DMS153 treated with DMSO at 0.1 percent for 48 hours (cell line): ENCODE results near the gene CBLB.

Source experiments
- DNase-seq: peaks from one replicate; lab custom pipeline; 2025; ENCODE audit not compliant: unreplicated experiment; lab: John Stamatoyannopoulos, UW

The CBLB gene

DNA sequence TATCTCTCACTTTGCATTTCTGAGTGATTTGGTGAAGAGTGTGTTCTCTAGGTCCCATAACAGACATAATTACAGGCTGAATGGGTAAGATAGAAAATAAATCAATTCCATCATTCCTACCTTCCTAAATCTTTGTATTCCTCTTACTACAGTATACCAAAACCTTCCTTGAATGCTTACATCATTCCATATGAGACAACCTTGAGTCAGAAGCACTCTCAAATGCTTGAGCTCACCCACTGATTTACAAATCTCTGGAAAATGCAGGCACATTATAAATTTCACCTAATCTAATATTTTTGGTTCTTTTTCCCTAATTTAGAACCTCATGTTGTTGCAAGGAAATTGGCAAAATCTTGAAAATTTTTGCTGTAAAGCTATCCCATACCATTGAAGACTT lies 239.1 kb downstream of the CBLB start:
- DNase-seq, result no peak

DNA sequence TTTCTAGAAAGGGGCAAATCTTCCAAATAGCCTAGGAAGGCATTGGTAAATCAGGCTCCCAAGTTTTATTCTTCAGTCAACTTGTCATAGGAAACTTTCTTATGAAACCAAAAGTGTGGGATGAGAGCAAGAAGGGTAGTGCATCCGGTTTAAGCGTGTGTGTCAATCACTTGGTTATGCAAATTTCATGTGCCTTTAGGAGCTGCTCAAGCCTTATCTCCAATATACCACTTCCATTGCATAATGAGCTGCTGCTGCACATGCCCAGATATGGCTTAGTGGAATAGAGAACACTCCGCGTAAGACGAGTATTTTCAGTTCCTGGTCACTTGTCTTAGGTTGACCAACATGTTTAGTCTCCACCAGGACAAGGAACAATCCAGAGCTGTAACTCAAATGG lies 242.1 kb downstream of the CBLB start:
- no peak for DNase-seq

DNA sequence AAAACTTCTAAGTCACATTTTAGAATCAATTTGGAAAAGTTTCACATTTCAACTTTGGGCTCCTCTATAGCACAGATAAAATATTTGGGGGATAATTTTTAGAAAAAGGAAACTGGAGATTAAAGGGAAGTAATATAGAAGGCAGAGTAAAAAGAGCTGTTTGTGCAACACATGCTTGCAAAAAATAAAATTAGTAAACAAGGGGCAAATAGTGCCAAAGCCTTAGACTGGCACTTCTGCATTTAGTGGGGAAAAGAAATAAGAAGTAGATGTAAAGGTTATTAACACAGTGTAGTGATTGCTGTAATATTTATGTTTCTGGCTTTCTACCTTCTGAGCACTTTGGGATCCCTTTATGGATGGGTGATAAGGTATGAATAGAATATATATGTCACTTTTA lies 246.6 kb downstream of the CBLB start:
- no peak for DNase-seq

DNA sequence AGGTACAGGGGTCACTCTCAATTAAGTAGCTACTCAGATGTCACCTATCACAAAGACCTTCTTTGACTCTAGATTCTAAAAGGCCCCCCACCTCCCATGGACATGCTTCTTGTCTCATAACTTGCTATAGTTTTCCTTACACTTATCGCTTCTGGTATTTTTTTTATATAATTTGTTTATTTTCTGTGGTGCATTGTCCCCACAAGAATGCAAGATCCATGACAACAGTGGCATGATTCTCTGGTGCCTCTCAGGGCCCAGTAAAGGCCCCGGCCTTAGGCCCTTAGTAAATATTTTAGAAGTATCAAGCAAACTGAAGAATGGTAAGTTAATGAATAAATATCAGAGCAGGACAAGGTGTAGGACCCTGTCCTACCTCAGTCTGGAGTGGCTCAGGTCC lies 248.6 kb downstream of the CBLB start:
- DNase-seq, result no peak

DNA sequence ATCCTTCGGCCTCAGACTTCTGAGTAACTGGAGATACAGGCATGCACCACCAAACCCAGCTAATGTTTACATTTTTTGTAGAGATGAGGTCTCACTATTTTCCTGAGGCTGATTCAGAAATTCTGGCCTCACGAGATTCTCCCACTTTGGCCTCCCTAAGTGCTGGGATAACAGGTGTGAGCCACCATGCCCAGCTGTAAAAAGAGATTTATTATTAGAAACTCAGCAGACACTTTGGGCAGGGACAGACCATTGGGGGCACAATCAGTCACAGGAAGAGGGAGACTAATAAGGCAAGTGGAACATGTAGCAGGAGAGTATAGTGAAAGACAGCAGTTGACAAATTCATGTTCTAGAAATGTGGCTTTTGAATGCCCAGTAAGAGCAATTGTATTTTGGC lies 249.2 kb downstream of the CBLB start:
- no peak for DNase-seq

DNA sequence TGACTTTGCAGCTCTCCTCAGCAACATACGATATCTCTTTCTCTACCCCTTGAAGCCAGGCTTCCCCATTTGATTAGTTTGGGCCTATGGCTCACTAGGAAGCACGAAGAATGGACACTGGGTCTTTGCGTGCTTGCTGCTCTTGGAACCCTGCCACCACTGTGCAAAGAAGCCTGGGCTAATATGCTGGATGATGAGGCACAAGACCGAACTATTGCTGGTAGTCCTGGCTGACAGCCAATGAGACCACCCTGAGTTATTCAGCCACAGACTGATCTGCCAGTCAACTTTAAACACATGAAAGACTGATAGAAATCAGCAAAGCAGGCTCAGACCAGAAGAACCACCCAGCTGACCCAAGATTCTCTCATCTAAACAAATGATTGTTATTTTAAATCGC lies 250.3 kb downstream of the CBLB start:
- no peak for DNase-seq

DNA sequence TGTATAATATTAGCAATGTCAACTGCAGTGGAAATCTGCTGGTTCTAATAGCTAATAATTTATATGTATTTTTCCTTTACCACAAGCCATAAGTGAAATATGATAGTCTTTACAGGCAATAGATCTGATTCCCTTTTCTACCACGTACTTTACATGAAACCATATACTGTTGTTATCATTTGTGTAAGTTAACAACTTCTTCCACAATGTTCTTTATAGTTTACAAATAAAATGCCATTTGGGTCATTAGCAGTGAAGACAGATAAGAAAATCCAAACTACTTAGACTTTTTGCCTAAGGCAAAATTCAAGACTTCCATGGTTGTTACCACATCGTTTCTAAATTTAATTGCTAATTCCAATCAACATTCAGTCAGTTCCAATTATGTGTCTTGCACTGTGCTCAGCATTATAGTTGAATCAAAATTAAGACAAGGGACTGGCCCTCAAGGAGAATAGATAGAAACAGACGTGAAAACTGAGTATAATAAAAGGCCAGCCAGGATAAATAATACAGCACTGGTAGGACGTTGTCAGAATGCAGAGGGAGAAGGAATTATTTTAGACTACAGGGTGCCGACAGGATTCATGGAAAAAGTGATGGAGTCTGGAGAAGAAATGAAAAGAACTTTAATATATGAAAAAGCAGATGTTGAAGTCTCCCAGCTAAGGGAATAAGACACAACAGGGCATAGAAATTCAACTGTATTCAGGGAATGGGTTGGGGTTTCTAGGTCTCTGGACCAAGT lies 252.3 kb downstream of the CBLB start:
- no peak for DNase-seq

DNA sequence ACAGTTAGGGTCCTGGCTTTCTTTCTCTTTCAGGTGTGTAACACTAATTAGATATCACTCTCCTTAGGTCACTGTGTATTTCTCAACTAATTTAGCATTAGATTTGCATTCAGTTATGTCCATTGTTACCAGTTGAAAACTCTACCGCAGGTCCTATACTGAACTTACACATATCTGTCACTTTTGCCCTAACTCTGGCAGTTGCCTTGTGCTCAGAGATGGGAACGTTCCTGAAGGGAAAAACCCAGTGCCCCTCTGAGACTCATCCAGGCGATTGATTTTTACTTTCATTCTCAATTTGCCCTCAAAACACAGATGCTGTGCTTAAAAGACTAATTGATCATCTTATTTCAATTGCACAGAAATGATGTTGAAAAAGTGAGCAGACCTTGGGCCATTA lies 253.0 kb downstream of the CBLB start:
- DNase-seq, result no peak

DNA sequence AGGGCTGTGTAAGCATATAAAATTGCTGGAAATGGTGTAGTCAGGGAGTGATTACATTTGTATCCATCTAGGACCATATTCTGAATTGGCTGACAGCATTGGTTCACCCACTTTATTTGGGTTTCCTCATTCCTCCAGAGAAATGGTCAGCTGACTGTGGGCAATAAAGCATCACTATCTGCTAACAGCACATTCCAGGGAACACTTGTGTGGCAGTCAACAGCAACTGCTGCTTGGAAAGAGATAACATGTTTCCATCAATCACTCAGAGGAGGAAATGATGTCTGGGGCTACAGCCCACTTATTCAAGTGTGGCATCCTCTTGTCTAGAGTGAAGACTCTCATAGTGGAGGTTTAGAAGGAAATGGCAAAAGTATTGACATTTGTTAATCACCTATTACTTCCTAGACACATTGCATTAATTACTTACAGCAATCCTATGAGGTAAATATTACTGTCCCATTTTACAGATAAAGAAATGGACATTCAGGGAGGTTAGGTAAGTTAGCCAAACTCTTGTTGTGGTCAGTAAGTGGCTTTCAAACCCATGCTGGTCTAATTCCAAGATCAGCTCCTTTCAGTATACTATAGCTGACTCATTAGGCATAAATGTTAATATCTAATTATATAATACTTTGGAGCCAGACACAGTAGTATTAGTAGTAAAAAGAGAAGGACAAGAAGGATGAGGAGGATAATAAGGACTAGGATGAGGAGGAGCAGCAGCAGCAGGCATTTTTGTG lies 254.4 kb downstream of the CBLB start:
- no peak for DNase-seq

DNA sequence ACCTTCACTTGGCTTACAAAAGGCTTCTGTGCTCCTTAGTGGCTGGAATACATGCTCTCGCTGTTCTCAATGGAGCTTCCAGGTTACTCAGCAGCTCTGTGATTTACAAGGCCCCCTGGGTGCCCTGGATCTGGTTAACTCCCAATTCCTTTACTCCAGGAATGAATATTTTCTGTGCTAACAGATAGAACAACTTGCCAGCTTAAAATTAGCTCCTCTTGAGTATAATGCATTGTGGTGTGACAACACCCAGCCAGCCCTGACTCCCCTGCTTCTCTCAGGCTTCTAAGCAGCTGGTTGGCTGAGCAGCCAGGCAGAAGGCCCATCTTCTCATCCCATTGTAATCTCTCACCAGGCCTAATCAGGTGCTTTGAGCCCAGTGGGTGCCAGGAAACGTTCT lies 255.7 kb downstream of the CBLB start:
- no peak for DNase-seq

DNA sequence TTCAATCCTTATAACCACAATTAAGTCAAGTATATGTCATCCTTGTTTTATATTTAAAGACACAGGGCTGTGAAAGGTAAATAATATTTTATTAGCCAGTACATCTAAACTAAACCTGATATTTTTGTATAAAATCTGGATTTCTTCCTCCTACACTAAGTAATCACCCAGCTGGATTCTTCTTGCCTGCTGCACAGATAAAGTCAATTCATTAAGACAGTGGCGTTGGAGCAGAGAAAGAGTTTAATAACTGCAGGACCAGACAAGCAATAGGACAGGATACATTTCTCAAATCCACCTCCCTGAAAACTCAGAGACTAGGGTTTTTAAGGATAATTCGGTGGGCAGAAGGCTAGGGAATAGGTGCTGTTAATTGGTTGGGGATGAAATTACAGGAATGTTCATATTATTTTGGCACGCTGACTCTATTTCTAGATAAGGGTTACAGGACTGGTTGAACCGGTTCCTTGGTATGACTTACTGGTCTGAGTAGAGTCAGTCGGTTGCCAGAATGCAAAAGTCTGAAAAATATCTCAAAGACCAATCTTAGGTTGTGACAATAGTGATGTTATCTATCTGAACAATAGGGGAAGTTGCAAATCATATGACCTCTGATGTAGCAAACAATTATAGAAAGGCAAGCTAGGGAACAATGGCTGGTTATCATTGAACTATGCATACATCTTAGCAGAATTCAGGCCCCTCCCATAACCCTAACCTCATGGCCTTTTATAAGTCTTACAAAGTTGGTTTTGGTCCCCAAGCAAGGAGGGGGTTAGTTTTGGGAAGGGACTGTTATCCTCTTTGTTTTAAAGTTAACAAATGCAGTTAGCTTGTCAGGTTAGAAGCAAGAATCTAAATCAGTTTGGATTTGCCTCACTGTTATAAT lies 257.3 kb downstream of the CBLB start:
- no peak for DNase-seq

DNA sequence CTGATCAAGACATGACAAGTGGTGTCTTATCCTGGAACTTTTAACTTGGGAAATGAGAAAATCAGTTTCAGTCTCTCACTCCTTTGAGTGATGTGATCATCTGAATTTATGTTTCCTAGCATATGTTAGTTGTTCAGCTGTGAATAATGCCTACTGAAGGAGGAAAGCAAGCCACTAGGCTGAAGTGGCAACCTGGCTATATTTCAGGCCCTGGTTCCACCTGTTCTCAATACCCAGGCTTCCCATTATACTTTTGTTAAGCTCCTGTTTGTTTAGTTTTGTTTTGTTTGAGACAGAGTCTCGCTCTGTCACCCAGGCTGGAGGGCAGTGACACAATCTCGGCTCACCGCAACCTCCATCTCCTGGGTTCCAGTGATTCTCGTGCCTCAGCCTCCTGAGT lies 258.3 kb downstream of the CBLB start:
- no peak for DNase-seq

DNA sequence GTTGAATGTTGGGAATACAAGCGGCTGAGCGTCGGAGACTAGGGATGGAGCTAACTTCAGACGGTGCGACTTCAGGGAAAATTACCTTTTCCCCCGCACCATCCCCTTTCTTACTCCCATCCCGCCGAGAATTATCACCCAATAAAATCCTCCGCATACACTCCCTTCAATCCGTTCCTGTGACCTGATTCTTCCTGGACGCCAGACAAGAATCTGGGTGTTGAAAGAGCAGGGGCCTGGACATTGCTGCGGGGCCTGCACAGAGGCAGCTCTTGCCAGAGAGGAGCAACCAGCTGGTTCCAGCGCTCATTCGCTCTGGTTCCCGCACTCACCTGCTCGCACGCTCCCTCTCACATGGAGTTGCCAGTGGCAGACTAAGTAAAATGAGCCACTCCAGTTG lies 260.2 kb downstream of the CBLB start:
- DNase-seq, result no peak

DNA sequence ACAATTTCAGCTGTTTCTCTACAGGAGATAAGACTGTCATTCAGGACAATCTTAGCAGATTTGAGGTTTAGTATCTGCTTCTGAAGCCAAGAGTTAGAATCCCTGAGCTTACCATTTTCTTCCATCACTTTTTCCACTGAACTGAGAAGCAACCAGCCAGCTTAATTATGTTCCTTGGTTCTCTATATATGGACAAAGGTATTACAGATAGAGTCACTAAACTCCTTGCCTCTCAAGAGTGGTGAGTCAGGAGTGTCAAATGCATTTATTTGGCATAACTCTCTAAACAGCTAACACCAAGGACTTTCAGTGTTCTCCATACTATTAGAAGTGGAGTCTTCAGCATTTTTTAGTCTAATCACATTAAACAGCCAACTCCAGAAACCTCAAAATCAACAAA lies 262.8 kb downstream of the CBLB start:
- no peak for DNase-seq
